IPS-15b (cell line): Measurements from ENCODE around the gene KIAA1217.
"Not testable (repeated sequence)": the region's sequence is repeated elsewhere in the genome, so short reads cannot be mapped to it uniquely, and the experiment has no call there.

Experiments
- H3K27me3 ChIP-seq: one replicate; pipeline ENCODE4 v1.6.1; 2013; ENCODE audit warnings: low read length; ENCODE audit not compliant: control insufficient read depth, insufficient read depth
- H3K36me3 ChIP-seq: one replicate; pipeline ENCODE4 v1.6.1; 2013; ENCODE audit warnings: low read length; ENCODE audit not compliant: control insufficient read depth, insufficient read depth
- H3K4me1 ChIP-seq: one replicate; pipeline ENCODE4 v1.6.1; 2013; ENCODE audit warnings: mild to moderate bottlenecking, low read length; ENCODE audit not compliant: control insufficient read depth, insufficient read depth
- H3K4me3 ChIP-seq: one replicate; pipeline ENCODE4 v1.5.1; 2013; ENCODE audit warnings: low read depth, low read length
- H3K9ac ChIP-seq: one replicate; pipeline ENCODE4 v1.6.1; 2013; ENCODE audit warnings: low read depth, mild to moderate bottlenecking, low read length
- H3K9me3 ChIP-seq: one replicate; pipeline ENCODE4 v1.6.1; 2013; ENCODE audit warnings: mild to moderate bottlenecking, low read length; ENCODE audit not compliant: control insufficient read depth, insufficient read depth

The KIAA1217 gene

DNA sequence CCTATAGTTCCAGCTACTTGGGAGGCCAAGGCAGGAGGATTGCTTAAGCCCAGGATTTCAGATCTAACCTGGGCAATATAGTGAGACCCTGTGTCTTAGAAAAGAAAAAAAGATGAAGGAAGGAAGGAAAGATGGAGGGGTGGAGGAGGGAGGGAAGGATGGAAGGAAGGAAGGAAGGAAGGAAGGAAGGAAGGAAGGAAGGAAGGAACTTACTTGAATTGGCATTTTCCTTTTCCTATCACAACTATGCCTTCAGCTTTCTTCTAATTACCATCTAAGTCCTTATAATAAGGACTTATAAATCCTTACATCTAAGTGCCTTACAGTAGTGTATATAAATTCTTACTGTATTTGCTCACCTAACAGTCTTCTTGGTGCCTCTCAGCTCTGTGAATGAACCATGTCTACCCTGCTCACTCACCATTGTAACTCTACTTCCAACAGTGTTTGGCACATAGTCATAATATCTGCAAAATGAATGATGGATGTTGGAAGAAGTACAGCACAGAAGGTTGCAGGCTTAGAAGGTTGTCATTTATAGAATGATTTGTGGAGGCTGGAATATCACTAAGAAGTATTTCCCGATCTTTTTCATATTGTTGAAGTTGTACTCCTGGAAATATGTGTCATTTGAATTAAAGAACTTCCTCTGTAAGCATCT lies 125.5 kb downstream of the KIAA1217 start:
- Histone ChIP-seq H3K36me3 (no peaks in the 10 kb centered on the region), H3K4me1 (no peaks in the 10 kb centered on the region), H3K27me3 (no peaks in the 10 kb centered on the region), H3K9me3 (no peaks in the 10 kb centered on the region), H3K9ac (no peak overlapping the region), H3K4me3 (no peak overlapping the region)

DNA sequence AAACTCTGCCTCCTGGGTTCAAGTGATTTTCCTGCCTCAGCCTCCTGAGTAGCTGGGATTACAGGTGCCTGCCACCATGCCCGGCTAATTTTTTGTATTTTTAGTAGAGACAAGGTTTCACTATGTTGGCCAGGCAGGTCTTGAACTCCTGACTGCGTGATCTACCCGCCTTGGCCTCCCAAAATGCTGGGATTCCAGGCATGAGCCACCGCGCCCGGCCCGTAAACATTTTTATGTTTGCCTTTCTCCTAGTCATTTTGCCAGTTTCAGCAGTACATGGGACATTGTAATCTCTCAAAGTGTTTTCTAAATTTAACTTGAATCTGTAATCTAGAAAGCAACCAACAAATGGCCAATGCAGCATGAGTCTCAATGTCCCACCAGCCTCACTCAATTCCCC lies 128.8 kb downstream of the KIAA1217 start:
- not testable (repeated sequence) for H3K27me3 ChIP-seq, H3K9ac ChIP-seq, H3K9me3 ChIP-seq

DNA sequence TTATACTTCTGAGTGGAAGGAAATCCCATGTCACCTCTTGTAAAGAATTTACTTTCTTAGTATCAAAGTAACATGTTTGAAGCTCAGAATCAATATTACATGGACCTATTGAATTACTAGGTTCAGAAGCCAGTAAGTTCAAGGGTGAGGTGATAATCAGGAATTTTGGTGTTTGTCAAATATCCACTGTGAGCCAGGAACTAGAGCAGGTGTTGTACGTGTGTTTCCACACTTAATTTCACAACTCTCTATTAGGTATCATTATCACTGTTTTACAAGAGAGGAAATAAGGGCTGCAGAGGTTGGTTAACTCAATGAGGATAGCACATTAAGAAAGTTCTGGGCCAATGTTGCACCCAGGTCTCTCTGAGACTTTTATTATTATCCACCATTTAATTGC lies 130.4 kb downstream of the KIAA1217 start:
- Histone ChIP-seq H3K36me3 (no peaks in the 10 kb centered on the region), H3K9ac (no peak overlapping the region), H3K4me3 (no peak overlapping the region), H3K9me3 (no peaks in the 10 kb centered on the region), H3K4me1 (no peaks in the 10 kb centered on the region), H3K27me3 (no peaks in the 10 kb centered on the region)

More for the DNA sequence above, 128.8 kb downstream of the KIAA1217 start:
- H3K4me1 ChIP-seq, H3K4me3 ChIP-seq, H3K36me3 ChIP-seq: not testable (repeated sequence)

DNA sequence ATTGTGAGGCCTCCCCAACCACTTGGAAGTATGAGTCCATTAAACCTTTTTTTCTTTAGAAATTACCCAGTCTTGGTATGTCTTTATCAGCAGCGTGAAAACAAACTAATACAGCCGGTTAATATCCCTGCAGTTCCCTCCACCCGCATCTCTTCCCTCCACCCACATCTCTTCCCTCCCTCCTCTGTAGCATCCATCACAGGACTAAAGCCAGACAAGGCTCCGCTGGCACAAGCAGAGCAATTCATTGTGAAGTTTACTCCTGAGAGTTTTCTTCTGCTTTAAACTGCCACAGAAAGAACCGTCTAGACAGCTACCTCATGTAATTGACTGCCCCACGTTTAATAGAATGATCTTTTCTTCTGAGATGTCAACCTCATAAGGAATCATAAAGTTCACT lies 131.5 kb downstream of the KIAA1217 start:
- H3K9ac ChIP-seq = no peak overlapping the region
- H3K4me1 ChIP-seq = no peaks in the 10 kb centered on the region
- H3K9me3 ChIP-seq = no peaks in the 10 kb centered on the region
- no peak overlapping the region for H3K4me3 ChIP-seq
- no peaks in the 10 kb centered on the region for H3K36me3 ChIP-seq
- H3K27me3 ChIP-seq = no peaks in the 10 kb centered on the region

DNA sequence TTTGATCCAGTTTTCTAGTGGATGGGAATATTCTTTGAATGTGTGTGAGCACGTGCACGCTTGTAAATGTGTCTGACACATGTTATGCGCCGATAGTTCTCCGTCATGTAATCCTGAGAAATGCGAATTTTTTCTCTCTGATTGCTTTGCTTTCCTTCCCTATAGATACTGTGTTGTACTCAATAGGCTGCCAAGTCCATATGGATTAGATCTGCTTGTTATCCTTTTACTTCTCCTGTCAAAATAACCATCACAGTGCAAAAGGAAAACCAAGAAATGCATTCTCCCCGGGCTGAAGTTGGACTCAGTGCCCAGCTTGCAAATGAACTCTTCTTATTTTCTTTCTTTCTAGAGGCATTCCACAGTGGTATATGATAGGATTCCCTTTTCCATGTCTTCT lies 131.9 kb downstream of the KIAA1217 start:
- H3K36me3 ChIP-seq = no peaks in the 10 kb centered on the region
- H3K4me3 ChIP-seq = no peak overlapping the region

DNA sequence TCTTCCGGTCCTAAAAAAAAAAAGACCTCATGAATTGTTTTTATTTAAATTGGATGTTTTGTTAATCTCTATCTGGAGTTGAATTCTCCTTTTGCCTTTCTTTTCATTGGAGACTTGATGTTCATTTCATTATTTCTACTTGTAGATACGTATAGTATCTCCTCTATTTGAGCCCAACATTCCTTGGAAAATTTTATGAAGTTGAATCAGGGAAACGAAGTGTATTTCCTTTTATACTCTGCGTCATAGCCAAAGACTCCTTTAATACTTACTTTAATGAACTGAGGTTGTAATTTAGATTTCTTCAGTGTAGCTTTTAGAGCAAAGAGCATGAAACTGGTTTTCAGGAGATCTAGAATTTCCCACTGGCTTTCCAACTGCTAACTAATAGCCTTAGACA lies 132.4 kb downstream of the KIAA1217 start:
- Histone ChIP-seq H3K9ac (no peak overlapping the region), H3K36me3 (no peaks in the 10 kb centered on the region), H3K27me3 (no peaks in the 10 kb centered on the region)

More for the DNA sequence above, 131.9 kb downstream of the KIAA1217 start:
- Histone ChIP-seq H3K4me1 (no peaks in the 10 kb centered on the region), H3K27me3 (no peaks in the 10 kb centered on the region), H3K9me3 (no peaks in the 10 kb centered on the region), H3K9ac (no peak overlapping the region)

DNA sequence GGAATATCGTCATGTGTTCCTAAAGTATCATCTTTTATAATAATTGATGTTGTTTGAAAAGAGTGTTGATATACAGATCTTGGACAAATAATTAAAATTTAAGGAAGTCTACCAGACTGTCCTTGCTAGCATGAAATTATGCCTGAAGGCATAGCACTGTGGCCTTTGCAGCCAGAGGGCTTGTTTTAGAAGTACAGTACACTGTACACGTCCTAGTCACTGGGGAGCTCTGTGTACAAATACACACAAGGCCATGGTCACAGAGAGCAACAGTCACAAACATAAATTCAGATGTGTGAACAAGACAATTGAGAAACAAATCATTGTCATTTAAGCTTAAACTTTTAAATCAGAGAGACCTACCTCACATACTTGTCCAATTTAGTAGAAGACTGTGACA lies 133.0 kb downstream of the KIAA1217 start:
- H3K36me3 ChIP-seq = no peaks in the 10 kb centered on the region
- H3K4me3 ChIP-seq = no peak overlapping the region
- no peaks in the 10 kb centered on the region for H3K4me1 ChIP-seq
- no peaks in the 10 kb centered on the region for H3K27me3 ChIP-seq
- H3K9ac ChIP-seq = no peak overlapping the region
- no peaks in the 10 kb centered on the region for H3K9me3 ChIP-seq

More for the DNA sequence above, 132.4 kb downstream of the KIAA1217 start:
- H3K4me3 ChIP-seq = no peak overlapping the region
- no peaks in the 10 kb centered on the region for H3K4me1 ChIP-seq
- no peaks in the 10 kb centered on the region for H3K9me3 ChIP-seq

DNA sequence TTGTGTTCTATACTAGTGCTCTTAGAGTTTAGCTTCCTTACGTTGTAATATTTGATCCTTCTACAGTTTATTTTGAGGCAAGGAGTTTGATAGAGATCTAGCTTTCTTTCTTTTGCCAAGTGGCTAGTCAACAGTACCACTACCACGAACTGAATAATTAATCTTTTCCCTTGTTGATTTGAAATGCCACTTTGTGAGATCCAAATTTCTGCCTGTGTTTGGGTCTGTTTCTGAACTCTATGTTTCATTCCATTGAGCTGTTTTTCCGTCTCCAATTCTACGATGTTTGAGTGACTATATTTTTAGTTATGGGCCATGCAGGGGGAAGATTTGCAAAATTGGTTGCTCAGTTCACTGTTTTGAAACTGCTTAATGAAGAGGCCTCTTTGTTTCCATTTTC lies 134.7 kb downstream of the KIAA1217 start:
- no peaks in the 10 kb centered on the region for H3K27me3 ChIP-seq
- H3K36me3 ChIP-seq = no peaks in the 10 kb centered on the region
- no peaks in the 10 kb centered on the region for H3K4me1 ChIP-seq
- H3K4me3 ChIP-seq = no peak overlapping the region
- H3K9me3 ChIP-seq = no peaks in the 10 kb centered on the region
- H3K9ac ChIP-seq = no peak overlapping the region

DNA sequence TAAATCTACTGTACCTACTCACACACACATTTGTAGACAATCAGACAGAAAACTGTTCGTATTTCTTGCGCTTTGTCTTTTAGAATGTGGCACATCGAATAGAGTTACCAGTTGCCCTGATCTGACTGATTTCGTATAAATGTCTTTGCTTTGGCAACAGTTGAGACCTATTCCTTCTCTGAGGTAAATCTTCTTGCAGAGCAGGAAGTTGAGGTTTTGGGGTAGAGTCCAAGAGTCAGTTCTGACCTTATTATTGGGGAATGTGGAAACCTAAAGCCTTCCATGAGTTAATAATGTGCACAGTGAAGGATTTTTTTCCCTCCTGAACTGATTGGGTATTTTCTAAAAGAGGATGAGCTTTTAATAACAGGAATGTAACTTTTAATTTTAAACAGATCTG lies 135.3 kb downstream of the KIAA1217 start:
- Histone ChIP-seq H3K4me3 (no peak overlapping the region), H3K4me1 (no peaks in the 10 kb centered on the region), H3K36me3 (no peaks in the 10 kb centered on the region), H3K9ac (no peak overlapping the region), H3K27me3 (no peaks in the 10 kb centered on the region), H3K9me3 (no peaks in the 10 kb centered on the region)

DNA sequence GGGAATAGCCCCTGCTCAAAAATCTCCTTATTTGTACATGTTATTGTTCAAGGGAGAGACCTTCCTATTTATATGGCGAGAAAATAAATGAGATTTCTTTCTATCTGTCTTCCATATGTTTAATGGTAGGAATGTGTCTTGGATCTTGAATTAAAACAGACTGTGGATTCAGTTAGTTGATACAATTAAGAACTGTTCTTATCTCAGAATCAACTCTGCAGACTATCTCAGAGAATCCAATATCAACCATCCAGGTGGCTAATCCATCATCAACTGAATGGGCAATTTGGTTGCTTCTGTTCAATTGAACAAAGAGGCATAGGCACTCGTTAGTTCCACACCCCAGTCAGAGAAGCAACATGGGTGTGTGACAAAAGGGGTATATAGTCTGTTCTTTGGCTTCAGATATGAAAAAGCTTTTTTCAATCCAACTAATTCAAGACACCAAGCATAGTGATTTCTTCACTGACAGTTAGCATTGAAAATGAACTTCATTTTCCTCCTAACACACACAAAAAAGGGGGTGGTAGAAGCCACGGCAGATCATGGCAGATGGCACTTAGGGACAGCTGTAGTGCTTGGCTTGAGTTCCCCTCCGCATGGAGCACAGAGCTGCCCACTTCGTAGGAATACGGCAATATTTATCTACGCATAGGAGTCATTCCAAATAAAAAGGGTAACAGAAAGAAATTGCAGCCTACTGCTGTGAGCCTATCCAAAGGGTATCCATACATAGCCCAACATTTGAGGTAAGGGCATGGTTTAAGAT lies 135.9 kb downstream of the KIAA1217 start:
- Histone ChIP-seq H3K9me3 (no peaks in the 10 kb centered on the region), H3K36me3 (no peaks in the 10 kb centered on the region), H3K9ac (no peak overlapping the region), H3K27me3 (no peaks in the 10 kb centered on the region), H3K4me1 (no peaks in the 10 kb centered on the region), H3K4me3 (no peak overlapping the region)

DNA sequence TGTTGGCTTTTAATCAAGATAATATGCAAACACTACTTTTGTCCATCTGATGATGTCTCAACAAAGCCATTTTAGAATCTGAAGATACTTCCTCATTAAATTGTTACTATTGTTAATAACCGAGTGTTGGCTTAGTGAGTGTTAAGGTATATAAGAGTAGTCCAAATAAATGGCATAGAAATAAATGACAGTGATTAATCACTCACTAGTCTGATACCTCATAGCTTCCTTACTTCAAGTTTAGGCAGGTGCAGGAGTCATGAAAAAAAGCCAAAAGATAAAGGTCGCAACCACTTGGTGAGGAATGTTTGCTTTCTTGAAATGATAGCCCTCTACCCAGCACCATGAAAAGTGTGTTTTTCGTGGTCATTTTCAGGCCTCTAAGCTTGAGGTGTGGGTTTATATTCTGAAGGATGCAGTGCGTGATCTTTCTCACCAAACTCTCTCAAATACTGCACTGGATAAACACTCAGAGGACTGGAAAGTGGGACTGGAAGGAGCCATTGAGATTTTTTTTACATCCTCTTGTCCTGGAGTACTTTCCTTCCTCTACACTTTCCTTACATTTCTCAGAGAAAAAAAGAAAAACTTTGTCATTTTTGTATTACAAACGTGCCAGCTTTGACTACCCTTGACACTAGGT lies 138.1 kb downstream of the KIAA1217 start:
- Histone ChIP-seq H3K4me3 (no peak overlapping the region), H3K9ac (no peak overlapping the region), H3K9me3 (no peaks in the 10 kb centered on the region), H3K27me3 (no peaks in the 10 kb centered on the region), H3K36me3 (no peaks in the 10 kb centered on the region), H3K4me1 (peaks cover 3% of the 10 kb centered on the region)
